GM19193 (cell line): ENCODE results near the gene UBAC2.

Source experiments
- POLR2A ChIP-seq: IDR thresholded peaks from 4 replicates; pipeline ENCODE4 v1.6.1; 2011; ENCODE audit not compliant: insufficient read depth, insufficient read length; ENCODE audit errors: extremely low read depth

The UBAC2 gene

GRCh38 chr13:99266827-99267226 is 66.2 kb downstream of the UBAC2 start:
- TF ChIP-seq POLR2A: no peak

GRCh38 chr13:99267927-99268326 is 67.3 kb downstream of the UBAC2 start:
- no peak for TF ChIP-seq POLR2A

DNA sequence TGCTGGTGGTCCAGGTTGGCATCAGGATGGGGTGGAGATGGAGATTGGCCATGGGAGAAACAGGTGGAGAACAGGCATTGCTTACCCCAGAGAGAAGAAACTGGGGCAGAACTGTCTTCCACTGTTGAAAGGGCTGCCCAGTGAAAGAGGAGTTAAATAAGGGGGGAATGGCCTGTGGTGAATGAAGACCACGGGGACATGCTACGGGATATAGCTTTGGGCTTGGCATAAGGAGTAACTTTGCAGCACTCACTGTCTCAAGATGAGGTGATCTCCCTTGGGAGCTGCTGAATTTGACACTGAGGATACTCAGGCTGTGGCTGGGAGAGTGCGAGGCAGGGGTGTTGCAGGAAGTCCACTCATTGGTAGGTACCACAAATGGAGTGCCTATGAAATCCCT is 68.2 kb downstream of the UBAC2 start:
- TF ChIP-seq POLR2A: no peak

DNA sequence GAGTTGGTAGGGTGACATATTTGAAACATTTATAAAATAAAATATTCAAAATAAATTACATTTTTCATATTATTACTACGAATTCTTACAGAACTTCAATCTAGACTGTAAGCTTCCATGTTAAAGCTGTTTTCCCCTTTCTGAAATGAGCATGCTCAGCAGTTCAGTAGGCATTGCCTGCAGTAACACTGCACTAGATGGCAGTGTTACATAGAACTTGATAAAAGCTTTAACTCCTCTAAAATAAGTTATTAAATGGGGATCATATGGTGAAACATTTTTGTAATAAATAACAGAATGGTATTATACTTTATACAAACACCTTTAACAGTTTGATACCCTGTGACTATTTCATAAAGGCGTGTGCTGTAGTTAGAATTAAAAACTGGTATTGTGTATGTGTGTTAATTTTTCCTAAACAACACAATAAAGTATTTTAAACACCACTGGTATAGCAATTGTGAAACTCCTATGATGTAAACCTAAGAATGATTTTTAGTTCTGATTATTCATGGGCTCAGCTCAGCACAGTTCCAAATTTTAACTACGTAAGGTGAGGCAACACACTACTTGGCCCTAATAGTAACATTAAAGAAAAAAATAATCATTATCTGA is 69.1 kb downstream of the UBAC2 start:
- TF ChIP-seq POLR2A: no peak

GRCh38 chr13:99270518-99270917 is 69.9 kb downstream of the UBAC2 start:
- no peak for TF ChIP-seq POLR2A

DNA sequence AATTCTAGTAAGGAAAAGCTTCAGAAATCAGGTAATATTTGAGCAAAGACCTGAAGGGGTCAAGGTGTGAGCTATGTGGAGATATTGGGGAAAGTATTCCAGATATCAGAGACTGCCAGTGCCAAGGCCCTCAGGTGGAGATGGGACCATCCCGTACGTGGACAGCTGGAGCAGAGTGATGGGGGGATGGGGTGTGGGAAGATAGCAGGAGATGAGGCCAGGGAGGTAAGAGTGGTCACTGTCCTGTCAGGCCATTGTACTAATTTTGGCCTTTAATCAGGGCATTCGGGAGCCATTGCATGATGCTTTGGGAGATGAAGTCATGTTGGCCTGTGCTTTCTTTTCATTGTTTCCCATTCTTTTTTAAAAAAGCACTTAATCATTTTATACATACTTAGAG is 70.6 kb downstream of the UBAC2 start:
- no peak for TF ChIP-seq POLR2A

GRCh38 chr13:99272481-99272880 is 71.8 kb downstream of the UBAC2 start:
- TF ChIP-seq POLR2A: no peak

- TF ChIP-seq POLR2A: no peak
Measured at GRCh38 chr13:99273128-99273527, 72.5 kb downstream of the UBAC2 start.

DNA sequence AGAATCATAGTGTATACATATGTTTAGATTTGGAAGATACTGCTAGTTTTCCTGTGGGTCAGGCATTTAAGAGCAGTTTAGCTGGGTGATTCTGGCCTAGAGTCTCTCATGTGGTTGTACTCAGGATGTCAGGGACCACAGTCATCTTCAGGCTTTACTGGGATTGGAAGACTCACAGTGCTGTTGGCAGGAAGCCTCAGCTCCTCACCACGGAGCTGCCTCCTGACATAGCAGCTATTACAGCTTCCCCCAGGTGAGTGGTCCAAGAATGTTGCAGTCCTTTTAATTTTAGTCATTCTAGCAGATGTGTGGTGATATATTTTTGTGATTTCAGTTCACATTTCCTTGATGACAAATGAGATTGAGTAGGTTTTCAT is 74.4 kb downstream of the UBAC2 start:
- TF ChIP-seq POLR2A: no peak

- no peak for TF ChIP-seq POLR2A
Measured at GRCh38 chr13:99276706-99277105, 76.1 kb downstream of the UBAC2 start.

GRCh38 chr13:99277629-99278028 is 77.0 kb downstream of the UBAC2 start:
- no peak for TF ChIP-seq POLR2A

GRCh38 chr13:99278200-99278599 is 77.5 kb downstream of the UBAC2 start:
- no peak for TF ChIP-seq POLR2A

GRCh38 chr13:99278843-99279242 is 78.2 kb downstream of the UBAC2 start:
- TF ChIP-seq POLR2A: no peak

GRCh38 chr13:99279637-99280036 is 79.0 kb downstream of the UBAC2 start:
- TF ChIP-seq POLR2A: no peak

- no peak for TF ChIP-seq POLR2A
Measured at GRCh38 chr13:99280166-99280565, 79.5 kb downstream of the UBAC2 start.

DNA sequence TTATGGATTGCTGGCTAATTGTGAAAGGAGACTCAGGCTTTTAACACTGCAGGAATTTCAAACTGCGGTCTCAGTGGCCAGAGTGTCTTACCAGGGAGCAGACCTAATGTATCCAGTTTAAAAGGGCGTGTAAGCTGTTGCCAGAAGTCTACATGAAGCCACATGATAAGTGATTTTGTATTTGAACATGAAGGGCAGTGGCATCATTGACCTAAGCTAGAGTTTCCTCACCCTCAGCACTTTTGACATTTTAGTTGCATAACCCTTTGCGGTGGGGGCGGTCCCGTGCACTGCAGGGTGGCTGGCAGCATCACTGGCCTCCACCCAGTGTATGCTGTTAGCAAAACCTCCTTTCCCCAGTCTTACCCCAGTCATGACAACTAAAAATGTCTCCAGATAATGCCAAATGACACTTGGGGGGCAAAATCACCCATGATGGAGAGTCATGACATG is 81.2 kb downstream of the UBAC2 start:
- no peak for TF ChIP-seq POLR2A
